ENCODE results near the gene PIP5K1A.

The PIP5K1A gene

DNA sequence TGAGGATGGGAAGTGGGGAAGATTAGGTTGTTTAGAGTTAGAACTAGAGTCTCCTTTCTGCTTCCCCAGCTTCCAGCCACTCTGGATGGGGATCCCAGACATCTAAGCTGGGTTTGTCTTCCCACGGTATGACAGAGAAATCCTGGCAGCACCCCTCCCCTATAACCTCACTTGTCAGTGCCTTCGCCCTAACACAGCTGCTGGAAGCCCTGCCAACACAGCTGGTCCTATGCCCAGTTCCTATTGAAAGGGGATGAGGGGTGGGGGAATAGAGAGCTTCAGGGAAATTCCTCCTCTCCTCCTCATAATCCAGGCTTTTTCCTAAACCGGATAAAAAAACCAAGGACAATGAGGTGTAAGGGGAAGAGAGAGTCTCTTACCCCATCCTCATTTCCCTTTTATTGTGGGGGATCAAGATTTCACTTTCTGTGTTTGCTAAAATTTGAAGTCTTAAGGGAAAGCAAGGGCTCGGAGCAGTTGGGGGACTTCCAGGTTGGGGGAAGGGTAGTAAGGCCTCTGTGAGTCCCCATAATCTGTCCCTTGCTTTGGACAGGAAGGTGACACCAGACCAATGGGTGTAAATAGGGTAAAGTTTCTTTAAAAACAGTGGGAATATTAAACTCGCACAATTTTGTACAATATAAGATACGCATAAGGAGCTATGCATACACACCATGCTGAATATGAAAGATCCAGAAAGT, 23.2 kb upstream of the PIP5K1A start:
- ATAC-seq, result no peak
- TF ChIP-seq CSRNP3 (CRISPR knock-in tag; IDR thresholded peaks at IDR 0.05), result no peak
- TF ChIP-seq ZNF8 (CRISPR knock-in tag; IDR thresholded peaks at IDR 0.05), result no peak
- no peak for TF ChIP-seq ZC3H10 (CRISPR knock-in tag; IDR thresholded peaks at IDR 0.05)
- TF ChIP-seq ARNTL (CRISPR knock-in tag; IDR thresholded peaks at IDR 0.05; ENCODE audit: borderline replicate concordance, low read depth), result no peak

DNA sequence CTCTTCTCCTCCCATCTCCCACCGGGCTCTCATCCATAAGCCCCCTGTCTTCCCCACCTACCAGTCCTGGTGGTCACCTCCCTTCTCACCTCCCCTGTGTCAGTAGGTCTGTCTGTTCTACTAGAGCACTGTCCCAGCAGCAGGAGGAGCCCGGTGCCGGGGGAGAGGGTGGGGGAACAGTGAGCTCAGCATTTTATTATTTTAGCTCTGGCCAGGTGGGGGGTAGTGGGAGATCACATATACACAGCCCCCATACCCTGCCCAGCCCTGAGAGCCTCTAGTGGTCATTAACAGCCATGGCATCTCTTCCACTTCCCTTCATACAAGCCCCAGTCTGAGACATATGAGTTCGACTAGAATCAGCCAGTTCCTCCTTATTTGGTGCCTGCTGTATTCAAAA, 22.5 kb upstream of the PIP5K1A start, which contains the start of gene TMOD4:
Gene TMOD4 (minus strand): TSS at position 119 of the 400 bp plus-strand sequence. CDS start 1,106 bp downstream, outside the sequence.
- no peak for TF ChIP-seq ESRRG (CRISPR knock-in tag; IDR thresholded peaks at IDR 0.05)
- no peak for TF ChIP-seq ARNTL (CRISPR knock-in tag; IDR thresholded peaks at IDR 0.05; ENCODE audit: borderline replicate concordance, low read depth)
- peak; percentile 87 for ATAC-seq

DNA sequence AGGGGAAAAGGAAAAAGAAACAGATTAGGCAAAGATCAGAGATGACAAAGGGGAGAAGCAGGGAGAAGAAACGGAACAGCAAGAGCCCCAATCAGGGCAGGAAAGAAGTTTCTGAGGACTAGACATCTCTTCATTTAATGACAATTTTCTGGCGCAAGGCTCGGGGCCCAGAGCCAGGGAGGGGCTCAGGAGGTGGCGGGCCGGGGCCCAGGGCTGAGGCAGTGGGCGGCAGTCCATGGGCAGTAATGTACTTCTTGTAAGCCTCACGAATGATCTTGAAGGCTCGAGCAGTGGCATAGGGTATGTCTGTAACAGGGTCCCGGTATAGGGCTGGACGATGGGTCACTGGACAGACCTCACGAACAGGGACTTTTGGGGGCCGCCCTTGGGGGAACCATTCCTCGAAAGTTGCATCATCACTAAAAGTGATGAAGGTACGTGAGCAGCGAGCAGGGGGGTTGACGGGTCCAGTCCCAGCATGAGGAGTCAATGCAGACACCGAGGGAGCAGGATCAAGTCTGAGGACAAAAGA, 21.8 kb upstream of the PIP5K1A start:
- ATAC-seq, result no peak
- no peak for TF ChIP-seq ZNF565 (CRISPR knock-in tag; conservative IDR thresholded peaks at IDR 0.05; ENCODE audit: low read depth)
- no peak for TF ChIP-seq SNAI2 (CRISPR knock-in tag; IDR thresholded peaks at IDR 0.05)
- no peak for TF ChIP-seq ZNF8 (CRISPR knock-in tag; IDR thresholded peaks at IDR 0.05)
- TF ChIP-seq POU6F1 (CRISPR knock-in tag; IDR thresholded peaks at IDR 0.05; ENCODE audit: borderline replicate concordance, low read depth), result no peak
- no peak for TF ChIP-seq ESRRG (CRISPR knock-in tag; IDR thresholded peaks at IDR 0.05)
- TF ChIP-seq TCF4 (CRISPR knock-in tag; IDR thresholded peaks at IDR 0.05; ENCODE audit: borderline replicate concordance), result no peak
- no peak for TF ChIP-seq RARB (CRISPR knock-in tag; IDR thresholded peaks at IDR 0.05)
- TF ChIP-seq BACH2 (CRISPR knock-in tag; IDR thresholded peaks at IDR 0.05; ENCODE audit: borderline replicate concordance), result no peak
- TF ChIP-seq PPARA (CRISPR knock-in tag; IDR thresholded peaks at IDR 0.05; ENCODE audit: borderline replicate concordance), result no peak
- TF ChIP-seq TOX (CRISPR knock-in tag; IDR thresholded peaks at IDR 0.05; ENCODE audit: borderline replicate concordance), result no peak
- no peak for TF ChIP-seq ARNTL (CRISPR knock-in tag; IDR thresholded peaks at IDR 0.05; ENCODE audit: borderline replicate concordance, low read depth)
- TF ChIP-seq, protein P1, sequence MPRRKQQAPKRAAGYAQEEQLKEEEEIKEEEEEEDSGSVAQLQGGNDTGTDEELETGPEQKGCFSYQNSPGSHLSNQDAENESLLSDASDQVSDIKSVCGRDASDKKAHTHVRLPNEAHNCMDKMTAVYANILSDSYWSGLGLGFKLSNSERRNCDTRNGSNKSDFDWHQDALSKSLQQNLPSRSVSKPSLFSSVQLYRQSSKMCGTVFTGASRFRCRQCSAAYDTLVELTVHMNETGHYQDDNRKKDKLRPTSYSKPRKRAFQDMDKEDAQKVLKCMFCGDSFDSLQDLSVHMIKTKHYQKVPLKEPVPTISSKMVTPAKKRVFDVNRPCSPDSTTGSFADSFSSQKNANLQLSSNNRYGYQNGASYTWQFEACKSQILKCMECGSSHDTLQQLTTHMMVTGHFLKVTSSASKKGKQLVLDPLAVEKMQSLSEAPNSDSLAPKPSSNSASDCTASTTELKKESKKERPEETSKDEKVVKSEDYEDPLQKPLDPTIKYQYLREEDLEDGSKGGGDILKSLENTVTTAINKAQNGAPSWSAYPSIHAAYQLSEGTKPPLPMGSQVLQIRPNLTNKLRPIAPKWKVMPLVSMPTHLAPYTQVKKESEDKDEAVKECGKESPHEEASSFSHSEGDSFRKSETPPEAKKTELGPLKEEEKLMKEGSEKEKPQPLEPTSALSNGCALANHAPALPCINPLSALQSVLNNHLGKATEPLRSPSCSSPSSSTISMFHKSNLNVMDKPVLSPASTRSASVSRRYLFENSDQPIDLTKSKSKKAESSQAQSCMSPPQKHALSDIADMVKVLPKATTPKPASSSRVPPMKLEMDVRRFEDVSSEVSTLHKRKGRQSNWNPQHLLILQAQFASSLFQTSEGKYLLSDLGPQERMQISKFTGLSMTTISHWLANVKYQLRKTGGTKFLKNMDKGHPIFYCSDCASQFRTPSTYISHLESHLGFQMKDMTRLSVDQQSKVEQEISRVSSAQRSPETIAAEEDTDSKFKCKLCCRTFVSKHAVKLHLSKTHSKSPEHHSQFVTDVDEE (CRISPR knock-in tag; IDR thresholded peaks at IDR 0.05), result no peak
- TF ChIP-seq GLIS3 (CRISPR knock-in tag; IDR thresholded peaks at IDR 0.05), result no peak
- TF ChIP-seq, protein P2, sequence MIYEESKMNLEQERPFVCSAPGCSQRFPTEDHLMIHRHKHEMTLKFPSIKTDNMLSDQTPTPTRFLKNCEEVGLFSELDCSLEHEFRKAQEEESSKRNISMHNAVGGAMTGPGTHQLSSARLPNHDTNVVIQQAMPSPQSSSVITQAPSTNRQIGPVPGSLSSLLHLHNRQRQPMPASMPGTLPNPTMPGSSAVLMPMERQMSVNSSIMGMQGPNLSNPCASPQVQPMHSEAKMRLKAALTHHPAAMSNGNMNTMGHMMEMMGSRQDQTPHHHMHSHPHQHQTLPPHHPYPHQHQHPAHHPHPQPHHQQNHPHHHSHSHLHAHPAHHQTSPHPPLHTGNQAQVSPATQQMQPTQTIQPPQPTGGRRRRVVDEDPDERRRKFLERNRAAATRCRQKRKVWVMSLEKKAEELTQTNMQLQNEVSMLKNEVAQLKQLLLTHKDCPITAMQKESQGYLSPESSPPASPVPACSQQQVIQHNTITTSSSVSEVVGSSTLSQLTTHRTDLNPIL (CRISPR knock-in tag; IDR thresholded peaks at IDR 0.05; ENCODE audit: low read depth), result no peak
- no peak for TF ChIP-seq ZNF70 (CRISPR knock-in tag; IDR thresholded peaks at IDR 0.05)
- TF ChIP-seq ZC3H10 (CRISPR knock-in tag; IDR thresholded peaks at IDR 0.05), result no peak
- no peak for TF ChIP-seq ZFP3 (CRISPR knock-in tag; IDR thresholded peaks at IDR 0.05)
- no peak for TF ChIP-seq OSR1 (CRISPR knock-in tag; IDR thresholded peaks at IDR 0.05)
- no peak for TF ChIP-seq ISL1 (CRISPR knock-in tag; IDR thresholded peaks at IDR 0.05)
- TF ChIP-seq CSRNP3 (CRISPR knock-in tag; IDR thresholded peaks at IDR 0.05), result no peak
